HG03342 (cell line): Measurements from ENCODE around the gene LCE1A.

ENCODE experiments used
- ATAC-seq: cut with Tn5 transposase; IDR thresholded peaks from one replicate; pipeline ENCODE4 v1.9.1; 2021; ENCODE audit warnings: mild to moderate bottlenecking, moderate library complexity; ENCODE audit not compliant: unreplicated experiment

Gene LCE1A

GRCh38 chr1:152827173-152827572 lies at the start of gene LCE1A:
Gene LCE1A (plus strand): TSS chr1:152827473. CDS start chr1:152827473, 0 bp downstream.
- ATAC-seq, result no peak

GRCh38 chr1:152777510-152778137 lies 49.6 kb upstream of the LCE1A start:
- ATAC-seq, result no peak

DNA sequence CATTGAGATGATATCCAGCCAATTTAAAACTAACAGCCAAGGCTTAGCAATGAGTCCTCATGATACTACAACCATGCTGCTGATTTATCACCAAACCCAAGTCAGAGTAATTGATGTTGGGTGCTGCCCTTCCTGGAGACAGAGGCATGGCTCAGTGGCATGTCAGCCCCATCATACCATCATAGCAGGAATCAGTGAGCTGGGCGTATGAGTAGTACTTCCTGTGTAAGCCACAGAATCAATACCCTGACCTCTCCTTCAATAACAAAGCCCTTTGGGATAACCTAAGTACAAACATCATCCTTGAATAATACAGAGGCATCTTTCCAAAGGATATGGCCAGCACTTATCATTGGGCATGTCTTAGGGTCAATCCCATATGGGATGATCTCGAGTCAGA lies 44.2 kb upstream of the LCE1A start:
- ATAC-seq, result no peak

DNA sequence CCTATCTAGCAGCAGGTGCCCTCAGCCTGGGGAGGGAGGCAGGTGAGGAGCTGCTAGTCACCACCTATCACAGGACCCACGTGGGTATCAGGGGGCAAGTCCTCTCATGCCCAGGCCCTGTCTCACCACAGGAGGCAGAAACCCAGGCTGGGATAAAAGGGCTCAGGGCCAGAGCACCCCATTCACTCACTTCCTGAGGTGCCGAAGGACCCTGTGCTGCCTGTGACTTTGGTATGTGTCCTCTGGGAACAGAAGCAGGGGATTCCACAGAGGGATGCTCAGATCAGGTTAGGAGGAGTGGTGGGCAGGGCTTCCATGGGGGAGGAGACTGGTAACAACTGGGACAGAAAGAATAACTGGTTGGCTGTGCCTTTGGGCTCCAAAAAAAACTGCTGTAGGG lies 41.2 kb upstream of the LCE1A start, which contains the start of gene LCE1E:
Gene LCE1E (plus strand): TSS at position 181 of the 400 bp plus-strand sequence. CDS start 1,043 bp downstream, outside the sequence.
- ATAC-seq, result no peak

- ATAC-seq, result no peak
Observed at GRCh38 chr1:152795686-152796085, 31.6 kb upstream of the LCE1A start.

DNA sequence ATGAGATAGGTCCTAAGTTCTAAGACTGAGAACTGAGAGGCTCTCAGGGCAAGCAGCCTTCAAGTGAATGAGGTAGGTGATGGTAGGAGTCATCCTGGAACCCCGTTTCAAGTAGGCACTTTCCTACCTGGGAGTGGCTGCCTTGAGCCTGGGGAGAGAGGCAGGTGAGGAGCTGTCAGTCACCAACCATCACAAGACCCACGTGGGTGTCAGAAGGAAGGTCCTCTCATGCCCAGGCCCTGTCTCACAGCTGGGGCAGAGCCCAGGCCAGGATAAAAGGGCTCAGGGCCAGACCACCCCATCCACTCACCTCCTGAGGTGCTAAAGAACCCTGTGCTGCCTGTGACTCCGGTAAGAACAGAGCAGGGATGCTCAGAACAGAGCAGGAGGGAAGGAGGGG lies 30.9 kb upstream of the LCE1A start, which contains the start of gene LCE1D:
Gene LCE1D (plus strand): TSS at position 301 of the 400 bp plus-strand sequence. CDS start 1,074 bp downstream, outside the sequence.
- ATAC-seq, result no peak

DNA sequence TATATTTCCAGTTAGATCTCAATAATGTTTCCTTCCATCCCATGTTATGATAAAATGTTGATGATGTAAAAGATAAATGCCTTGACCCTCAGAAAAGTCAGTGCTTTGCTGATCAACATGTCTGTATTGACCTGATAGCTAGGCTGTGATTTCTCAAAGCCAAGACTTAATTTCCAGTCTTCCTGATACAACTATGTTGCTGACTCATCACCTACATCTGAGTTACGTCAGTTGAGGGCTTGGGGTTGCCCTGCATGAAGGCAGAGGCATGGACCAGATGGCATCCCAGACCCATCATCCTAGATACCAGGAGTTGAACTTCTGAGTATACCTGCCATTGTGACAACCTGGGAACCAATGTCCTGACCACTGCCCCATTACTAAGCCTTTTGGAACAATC lies 25.9 kb upstream of the LCE1A start:
- no peak for ATAC-seq

- ATAC-seq, result no peak
Observed at GRCh38 chr1:152806576-152806975, 20.7 kb upstream of the LCE1A start, which contains the start of gene LCE1C. Gene LCE1C (minus strand): TSS chr1:152806651. CDS start chr1:152805478, 1,173 bp downstream.

- ATAC-seq, result no peak
Observed at GRCh38 chr1:152811050-152811449, 16.2 kb upstream of the LCE1A start.

GRCh38 chr1:152811671-152812070 lies 15.6 kb upstream of the LCE1A start, which contains the start of gene LCE1B:
Gene LCE1B (plus strand): TSS chr1:152811971. CDS start chr1:152812447, 476 bp downstream.
- no peak for ATAC-seq

DNA sequence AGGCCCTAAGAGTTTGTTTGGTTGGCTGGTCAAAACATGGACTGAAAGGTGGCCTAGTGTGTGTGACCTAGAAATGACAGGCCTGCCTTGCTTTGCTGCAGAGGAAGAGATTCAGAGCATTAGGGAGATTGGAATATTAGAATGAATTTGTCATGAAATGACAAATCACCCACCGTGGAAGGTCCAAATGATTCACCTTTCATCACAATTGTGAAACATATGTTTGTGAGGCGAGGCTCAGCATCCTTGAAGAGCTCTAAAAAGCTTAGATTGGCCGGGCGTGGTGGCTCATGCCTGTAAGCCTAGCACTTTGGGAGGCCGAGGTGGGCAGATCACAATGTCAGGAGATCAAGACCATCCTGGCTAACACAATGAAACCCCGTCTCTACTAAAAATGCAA lies 10.0 kb upstream of the LCE1A start:
- ATAC-seq, result no peak

GRCh38 chr1:152823294-152823693 lies 4.0 kb upstream of the LCE1A start:
- ATAC-seq, result no peak

DNA sequence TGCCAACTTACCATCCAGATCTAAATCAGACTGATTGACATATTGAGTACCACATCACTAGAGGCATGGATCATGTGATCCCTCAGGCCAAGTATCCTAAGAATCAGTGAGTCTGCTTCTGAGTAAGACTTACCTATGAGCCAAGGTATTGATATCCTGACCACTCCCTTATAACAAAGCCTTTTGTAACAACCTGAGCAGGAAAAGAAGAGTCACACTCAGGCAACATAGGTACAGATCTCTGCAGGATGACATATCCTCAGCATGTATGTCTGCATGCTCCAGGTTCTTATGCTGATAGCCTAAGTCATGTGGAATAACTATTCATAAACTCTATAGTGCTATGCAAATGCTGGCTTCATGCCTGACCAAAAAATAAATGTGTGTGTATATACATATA lies 2.3 kb upstream of the LCE1A start:
- no peak for ATAC-seq

DNA sequence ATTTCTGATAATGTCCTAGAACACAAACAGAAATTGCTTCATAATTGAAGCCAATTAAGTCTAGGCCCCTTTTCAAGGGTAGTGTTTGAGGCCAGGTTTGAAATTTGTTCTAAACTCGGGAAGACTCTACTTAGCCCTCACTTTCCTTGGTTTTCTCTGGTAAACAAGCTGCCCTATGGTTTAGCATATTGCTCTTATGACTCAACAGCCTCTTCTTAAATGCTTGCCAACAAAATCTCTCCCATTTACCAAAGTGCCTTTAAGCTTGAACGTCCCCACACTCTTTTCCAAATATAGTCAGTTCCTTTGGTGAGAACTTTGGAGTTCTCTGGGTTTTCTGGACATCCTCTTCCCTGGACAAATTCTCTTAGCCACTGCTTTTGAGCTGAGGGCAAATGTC lies 9.6 kb downstream of the LCE1A start:
- ATAC-seq, result no peak

GRCh38 chr1:152842556-152842955 lies 15.3 kb downstream of the LCE1A start, which contains the start of gene LCE6A:
Gene LCE6A (plus strand): TSS chr1:152842856. CDS start chr1:152843521, 665 bp downstream.
- ATAC-seq, result no peak

- ATAC-seq, result no peak
Observed at GRCh38 chr1:152855661-152856060, 28.4 kb downstream of the LCE1A start.

DNA sequence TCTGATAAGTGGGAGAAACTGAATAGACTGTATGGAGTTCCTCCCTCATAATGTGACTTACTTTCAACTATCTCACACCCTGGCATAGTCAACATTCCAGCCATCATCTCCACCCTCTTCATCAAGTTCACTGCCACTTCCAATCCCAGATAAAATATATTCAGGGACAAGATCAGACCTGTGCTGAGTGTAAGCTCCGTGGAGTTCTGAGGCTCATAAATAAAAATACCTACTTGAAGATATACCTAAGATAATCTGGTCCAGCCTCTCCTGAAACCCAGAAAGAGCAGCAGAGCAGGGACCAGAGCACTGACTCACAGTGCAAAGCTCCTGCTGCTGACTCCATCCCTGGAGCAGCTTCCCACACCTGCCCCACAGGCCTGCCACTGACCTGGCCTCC lies 30.8 kb downstream of the LCE1A start:
- no peak for ATAC-seq

DNA sequence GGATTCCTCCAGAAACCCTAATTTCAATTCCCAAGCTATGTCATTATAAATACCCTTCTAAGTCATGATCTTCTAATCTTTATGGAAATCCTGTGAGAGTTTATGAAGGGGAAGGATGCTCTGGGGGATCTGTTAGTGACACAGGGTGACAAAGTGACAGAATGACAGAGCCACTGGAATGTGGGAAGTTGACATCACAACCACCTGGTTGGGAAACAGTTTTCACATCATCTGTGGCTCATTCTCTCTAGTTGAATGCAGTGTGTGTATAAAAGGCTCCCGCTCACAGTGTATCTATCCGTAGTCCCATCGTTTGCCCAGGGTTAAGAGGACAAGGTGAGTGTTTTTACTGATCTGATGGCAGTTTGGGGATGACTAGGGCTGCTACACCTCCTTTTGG lies 32.4 kb downstream of the LCE1A start, which contains the start of gene LCE7A:
Gene LCE7A (plus strand): TSS at position 301 of the 400 bp plus-strand sequence. CDS start 702 bp downstream, outside the sequence.
- ATAC-seq, result no peak

DNA sequence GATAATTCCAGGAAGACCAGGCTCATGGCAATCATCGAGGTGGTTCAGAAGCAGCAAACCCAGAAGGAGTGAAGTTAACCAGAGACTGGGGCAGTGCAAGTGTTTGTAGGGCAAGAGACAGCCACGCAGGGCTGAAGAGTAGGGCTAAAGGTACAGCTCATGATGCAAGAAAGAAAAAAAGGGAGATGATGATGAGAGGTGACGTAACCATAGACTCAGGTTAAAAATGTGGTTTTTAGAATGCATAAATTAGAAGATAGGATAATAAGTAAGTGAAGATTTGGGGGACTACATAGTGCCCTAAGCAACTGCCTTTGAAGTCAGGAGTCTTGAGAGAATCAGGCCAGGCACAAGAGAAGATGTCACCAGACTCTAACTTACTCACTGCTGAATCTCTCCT lies 32.9 kb downstream of the LCE1A start:
- ATAC-seq, result no peak

GRCh38 chr1:152861374-152861773 lies 34.1 kb downstream of the LCE1A start:
- no peak for ATAC-seq

GRCh38 chr1:152864443-152864842 lies 37.2 kb downstream of the LCE1A start:
- no peak for ATAC-seq

DNA sequence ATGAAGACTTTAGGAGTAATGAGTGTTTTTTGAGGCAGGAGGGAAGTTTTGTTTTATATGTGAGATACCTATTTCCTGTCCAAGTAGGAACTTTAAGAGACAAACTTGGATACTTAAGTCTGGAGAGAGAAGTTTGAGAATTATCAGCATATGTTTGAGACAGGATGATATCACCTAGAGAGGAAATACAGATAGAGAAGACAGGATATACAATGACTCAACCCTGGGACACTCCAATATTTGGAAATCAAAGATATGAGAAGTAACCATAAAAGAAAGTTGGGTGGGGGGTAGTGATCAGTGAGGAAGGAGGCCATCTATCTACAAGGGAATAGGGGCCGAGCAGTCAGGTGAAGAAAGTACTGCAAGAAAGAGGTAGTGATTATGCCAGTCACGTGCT lies 39.0 kb downstream of the LCE1A start:
- no peak for ATAC-seq
